SHP77 (cell line): ENCODE data around the gene ZDHHC8.

Source experiments
- DNase-seq, 2 experiments: peaks; one replicate each; lab custom pipeline; 2025; lab: John Stamatoyannopoulos, UW

The ZDHHC8 gene

GRCh38 chr22:20095521-20095920, 36.1 kb upstream of the ZDHHC8 start:
- DNase-seq, result no peak

GRCh38 chr22:20096574-20097420, 34.8 kb upstream of the ZDHHC8 start:
- no peak for DNase-seq

- DNase-seq, result no peak
Measured at GRCh38 chr22:20099099-20099711, 32.4 kb upstream of the ZDHHC8 start.

- no peak for DNase-seq
Measured at GRCh38 chr22:20101638-20102037, 30.0 kb upstream of the ZDHHC8 start.

- DNase-seq, result no peak
Measured at GRCh38 chr22:20102203-20102780, 29.3 kb upstream of the ZDHHC8 start.

- no peak for DNase-seq
Measured at GRCh38 chr22:20105456-20106204, 26.0 kb upstream of the ZDHHC8 start.

- DNase-seq, result no peak
Measured at GRCh38 chr22:20106205-20106848, 25.3 kb upstream of the ZDHHC8 start.

- DNase-seq, result no peak
Measured at GRCh38 chr22:20106849-20107237, 24.8 kb upstream of the ZDHHC8 start.

- no peak for DNase-seq
Measured at GRCh38 chr22:20107471-20107901, 24.1 kb upstream of the ZDHHC8 start.

GRCh38 chr22:20107951-20108756, 23.4 kb upstream of the ZDHHC8 start:
- no peak for DNase-seq

GRCh38 chr22:20108757-20109230, 22.8 kb upstream of the ZDHHC8 start:
- DNase-seq, result no peak

- no peak for DNase-seq
Measured at GRCh38 chr22:20109411-20110358, 21.9 kb upstream of the ZDHHC8 start.

- no peak for DNase-seq
Measured at GRCh38 chr22:20110359-20110985, 21.1 kb upstream of the ZDHHC8 start.

GRCh38 chr22:20111045-20111688, 20.4 kb upstream of the ZDHHC8 start:
- DNase-seq, result peak; percentile 36 to 45

- no peak for DNase-seq
Measured at GRCh38 chr22:20111689-20112622, 19.6 kb upstream of the ZDHHC8 start.

- no peak for DNase-seq
Measured at GRCh38 chr22:20112623-20113511, 18.7 kb upstream of the ZDHHC8 start.
